Measurements from ENCODE around the gene TMEM132D.
A peak's percentile ranks its signal among the peaks of the same experiment; 100 is the strongest.
"Not testable (repeated sequence)": the region's sequence is repeated elsewhere in the genome, so short reads cannot be mapped to it uniquely, and the experiment has no call there.

TMEM132D gene

GRCh38 chr12:129211862-129212630 is 691.8 kb downstream of the TMEM132D start:
- no peak for DNase-seq

- no peak for DNase-seq
Measured at GRCh38 chr12:129208566-129208965, 695.3 kb downstream of the TMEM132D start.

GRCh38 chr12:129207084-129207483 is 696.7 kb downstream of the TMEM132D start:
- no peak for DNase-seq

GRCh38 chr12:129203456-129203855 is 700.4 kb downstream of the TMEM132D start:
- DNase-seq = no peak

GRCh38 chr12:129202109-129202814 is 701.6 kb downstream of the TMEM132D start:
- DNase-seq = no peak

GRCh38 chr12:129201029-129201428 is 702.8 kb downstream of the TMEM132D start:
- no peak for DNase-seq

- no peak for DNase-seq
Measured at GRCh38 chr12:129200576-129200975, 703.2 kb downstream of the TMEM132D start.

GRCh38 chr12:129196927-129197326 is 706.9 kb downstream of the TMEM132D start:
- no peak for DNase-seq

- no peak for DNase-seq
Measured at GRCh38 chr12:129195081-129195480, 708.7 kb downstream of the TMEM132D start.

GRCh38 chr12:129193263-129193871 is 710.5 kb downstream of the TMEM132D start:
- no peak for DNase-seq

GRCh38 chr12:129190827-129191226 is 713.0 kb downstream of the TMEM132D start:
- no peak for DNase-seq

- not testable (repeated sequence) for DNase-seq
Measured at GRCh38 chr12:129189879-129190278, 713.9 kb downstream of the TMEM132D start.

- DNase-seq = no peak
Measured at GRCh38 chr12:129186952-129187351, 716.9 kb downstream of the TMEM132D start.

- no peak for DNase-seq
Measured at GRCh38 chr12:129185855-129186254, 718.0 kb downstream of the TMEM132D start.

GRCh38 chr12:129184127-129184928 is 719.5 kb downstream of the TMEM132D start:
- DNase-seq = peak; percentile 46

GRCh38 chr12:129179941-129180553 is 723.8 kb downstream of the TMEM132D start:
- DNase-seq = no peak

GRCh38 chr12:129169928-129170327 is 733.9 kb downstream of the TMEM132D start:
- no peak for DNase-seq

- DNase-seq = no peak
Measured at GRCh38 chr12:129163861-129164260, 740.0 kb downstream of the TMEM132D start.

GRCh38 chr12:129163461-129163860 is 740.4 kb downstream of the TMEM132D start:
- no peak for DNase-seq

- DNase-seq = no peak
Measured at GRCh38 chr12:129162805-129163204, 741.0 kb downstream of the TMEM132D start.

GRCh38 chr12:129161511-129161910 is 742.3 kb downstream of the TMEM132D start:
- no peak for DNase-seq

- no peak for DNase-seq
Measured at GRCh38 chr12:129160282-129160681, 743.5 kb downstream of the TMEM132D start.
